ENCODE results near the gene PTPRCAP.

- TF ChIP-seq, protein P1, sequence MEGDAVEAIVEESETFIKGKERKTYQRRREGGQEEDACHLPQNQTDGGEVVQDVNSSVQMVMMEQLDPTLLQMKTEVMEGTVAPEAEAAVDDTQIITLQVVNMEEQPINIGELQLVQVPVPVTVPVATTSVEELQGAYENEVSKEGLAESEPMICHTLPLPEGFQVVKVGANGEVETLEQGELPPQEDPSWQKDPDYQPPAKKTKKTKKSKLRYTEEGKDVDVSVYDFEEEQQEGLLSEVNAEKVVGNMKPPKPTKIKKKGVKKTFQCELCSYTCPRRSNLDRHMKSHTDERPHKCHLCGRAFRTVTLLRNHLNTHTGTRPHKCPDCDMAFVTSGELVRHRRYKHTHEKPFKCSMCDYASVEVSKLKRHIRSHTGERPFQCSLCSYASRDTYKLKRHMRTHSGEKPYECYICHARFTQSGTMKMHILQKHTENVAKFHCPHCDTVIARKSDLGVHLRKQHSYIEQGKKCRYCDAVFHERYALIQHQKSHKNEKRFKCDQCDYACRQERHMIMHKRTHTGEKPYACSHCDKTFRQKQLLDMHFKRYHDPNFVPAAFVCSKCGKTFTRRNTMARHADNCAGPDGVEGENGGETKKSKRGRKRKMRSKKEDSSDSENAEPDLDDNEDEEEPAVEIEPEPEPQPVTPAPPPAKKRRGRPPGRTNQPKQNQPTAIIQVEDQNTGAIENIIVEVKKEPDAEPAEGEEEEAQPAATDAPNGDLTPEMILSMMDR (IDR thresholded peaks at IDR 0.05), result peak in 2 of 6 experiments; percentile 12 to 28
- TF ChIP-seq POLR2AphosphoS5 (IDR thresholded peaks at IDR 0.05), result peak; percentile 85 to 89
- TF ChIP-seq POLR2A (IDR thresholded peaks at IDR 0.05), result peak in 3 of 4 donors; percentile 4 to 80 (median 45)
Measured at GRCh38 chr11:67391304-67392182, 45.9 kb downstream of the PTPRCAP start, which contains the start of gene RAD9A.
